ENCODE measurements around the gene NUAK2.

NUAK2 gene

GRCh38 chr1:205271745-205272144 is 49.8 kb downstream of the NUAK2 start:
- ChIA-PET POLR2A (interaction anchor here (0.9 to 1.0 kb wide), 2 partner anchors 42 to 49 kb away, joined by 3 read pairs; no protein-coding TSS in a partner anchor), CTCF (interaction anchor here (1.3 to 11.1 kb wide), 3 partner anchors 55 to 282 kb away, joined by 5 to 235 read pairs (median 10); partner anchors contain the start of gene NUAK2)
- no peak for DNase-seq (ENCODE audit: extremely low spot score)
- no peak for TF ChIP-seq TARDBP (IDR thresholded peaks at IDR 0.05)

- POLR2A ChIA-PET = interaction anchor here (1.0 to 1.3 kb wide), 3 partner anchors 41 to 54 kb away, joined by 3 read pairs; partner anchors contain the start of gene NUAK2
- TF ChIP-seq TARDBP (IDR thresholded peaks at IDR 0.05) = no peak
- no peak for TF ChIP-seq FOXA1 (IDR thresholded peaks at IDR 0.05)
- TF ChIP-seq HDGF (IDR thresholded peaks at IDR 0.05; ENCODE audit: borderline replicate concordance) = no peak
- TF ChIP-seq FOXK2 (IDR thresholded peaks at IDR 0.05) = no peak
- TF ChIP-seq FOXM1 (IDR thresholded peaks at IDR 0.05; ENCODE audit: borderline replicate concordance) = no peak
- TF ChIP-seq LEF1 (IDR thresholded peaks at IDR 0.05; ENCODE audit: borderline replicate concordance) = no peak
- TF ChIP-seq PKNOX1 (IDR thresholded peaks at IDR 0.05) = no peak
- TF ChIP-seq SUZ12 (IDR thresholded peaks at IDR 0.05) = no peak
- no peak for TF ChIP-seq ELF4 (IDR thresholded peaks at IDR 0.05)
- no peak for TF ChIP-seq ARNT (IDR thresholded peaks at IDR 0.05)
- no peak for TF ChIP-seq ZNF384 (IDR thresholded peaks at IDR 0.05)
- no peak for TF ChIP-seq NFRKB (IDR thresholded peaks at IDR 0.05)
- TF ChIP-seq L3MBTL2 (conservative IDR thresholded peaks at IDR 0.05) = no peak
- no peak for TF ChIP-seq SP1 (IDR thresholded peaks at IDR 0.05)
- TF ChIP-seq CTBP1 (IDR thresholded peaks at IDR 0.05; ENCODE audit: borderline replicate concordance) = no peak
- no peak for TF ChIP-seq BHLHE40 (IDR thresholded peaks at IDR 0.05; ENCODE audit: borderline replicate concordance)
- CTCF ChIA-PET = interaction anchor here (1.1 to 11.1 kb wide), 4 partner anchors 15 to 83 kb away, joined by 4 to 235 read pairs (median 8); partner anchors contain the start of gene NUAK2
- DNase-seq (ENCODE audit: extremely low spot score) = no peak
These were observed 50.3 kb downstream of the NUAK2 start for GRCh38 chr1:205271277-205271676.

GRCh38 chr1:205270764-205271163 is 50.8 kb downstream of the NUAK2 start:
- ChIA-PET CTCF (interaction anchor here (1.1 to 11.1 kb wide), 4 partner anchors 15 to 83 kb away, joined by 4 to 235 read pairs (median 8); partner anchors contain the start of gene NUAK2), POLR2A (interaction anchor here (1.0 to 1.3 kb wide), 2 partner anchors 51 to 55 kb away, joined by 3 read pairs; partner anchors contain the start of gene NUAK2)
- no peak for DNase-seq (ENCODE audit: extremely low spot score)
- TF ChIP-seq ELF4 (IDR thresholded peaks at IDR 0.05) = no peak
- TF ChIP-seq BHLHE40 (IDR thresholded peaks at IDR 0.05; ENCODE audit: borderline replicate concordance) = no peak
- TF ChIP-seq LEF1 (IDR thresholded peaks at IDR 0.05; ENCODE audit: borderline replicate concordance) = no peak
- TF ChIP-seq CTBP1 (IDR thresholded peaks at IDR 0.05; ENCODE audit: borderline replicate concordance) = no peak
- TF ChIP-seq NFRKB (IDR thresholded peaks at IDR 0.05) = no peak
- TF ChIP-seq HDGF (IDR thresholded peaks at IDR 0.05; ENCODE audit: borderline replicate concordance) = no peak
- no peak for TF ChIP-seq FOXM1 (IDR thresholded peaks at IDR 0.05; ENCODE audit: borderline replicate concordance)

- POLR2A ChIA-PET = interaction anchor here (1.0 to 1.3 kb wide), 2 partner anchors 51 to 55 kb away, joined by 3 read pairs; partner anchors contain the start of gene NUAK2
These were observed 51.3 kb downstream of the NUAK2 start for GRCh38 chr1:205270271-205270670.

GRCh38 chr1:205269711-205270110 is 51.8 kb downstream of the NUAK2 start:
- no peak for DNase-seq (ENCODE audit: extremely low spot score)
- CTCF ChIA-PET = interaction anchor here (0.6 to 11.1 kb wide), 2 partner anchors 58 to 864 kb away, joined by 3 to 235 read pairs; partner anchors contain the start of gene NUAK2
- TF ChIP-seq NFRKB (IDR thresholded peaks at IDR 0.05) = no peak
- POLR2A ChIA-PET = no interaction called here

More at GRCh38 chr1:205270271-205270670, 51.3 kb downstream of the NUAK2 start:
- DNase-seq (ENCODE audit: extremely low spot score) = no peak
- CTCF ChIA-PET = interaction anchor here (0.6 to 11.1 kb wide), 5 partner anchors 14 to 864 kb away, joined by 3 to 235 read pairs (median 5); partner anchors contain the start of gene NUAK2
- TF ChIP-seq ZNF384 (IDR thresholded peaks at IDR 0.05) (no peak), SP1 (IDR thresholded peaks at IDR 0.05) (no peak), TARDBP (IDR thresholded peaks at IDR 0.05) (no peak), FOXK2 (IDR thresholded peaks at IDR 0.05) (no peak), PKNOX1 (IDR thresholded peaks at IDR 0.05) (no peak), LEF1 (IDR thresholded peaks at IDR 0.05; ENCODE audit: borderline replicate concordance) (no peak), BHLHE40 (IDR thresholded peaks at IDR 0.05; ENCODE audit: borderline replicate concordance) (no peak), HDGF (IDR thresholded peaks at IDR 0.05; ENCODE audit: borderline replicate concordance) (no peak), ARNT (IDR thresholded peaks at IDR 0.05) (no peak), ELF4 (IDR thresholded peaks at IDR 0.05) (no peak), SUZ12 (IDR thresholded peaks at IDR 0.05) (no peak), CTBP1 (IDR thresholded peaks at IDR 0.05; ENCODE audit: borderline replicate concordance) (no peak), FOXA1 (IDR thresholded peaks at IDR 0.05) (no peak), FOXM1 (IDR thresholded peaks at IDR 0.05; ENCODE audit: borderline replicate concordance) (no peak), L3MBTL2 (conservative IDR thresholded peaks at IDR 0.05) (no peak), NFRKB (IDR thresholded peaks at IDR 0.05) (no peak)

GRCh38 chr1:205268846-205269680 is 52.5 kb downstream of the NUAK2 start:
- ChIA-PET CTCF (interaction anchor here (11.1 kb wide), 1 partner anchor 58 kb away, joined by 235 read pairs; the partner anchor contains the start of gene NUAK2), POLR2A (no interaction called here)
- TF ChIP-seq ELF4 (IDR thresholded peaks at IDR 0.05) (no peak), ARNT (IDR thresholded peaks at IDR 0.05) (no peak), L3MBTL2 (conservative IDR thresholded peaks at IDR 0.05) (no peak), FOXA1 (IDR thresholded peaks at IDR 0.05) (no peak), TARDBP (IDR thresholded peaks at IDR 0.05) (no peak), LEF1 (IDR thresholded peaks at IDR 0.05; ENCODE audit: borderline replicate concordance) (no peak), SP1 (IDR thresholded peaks at IDR 0.05) (no peak), FOXK2 (IDR thresholded peaks at IDR 0.05) (no peak), PKNOX1 (IDR thresholded peaks at IDR 0.05) (no peak)
- DNase-seq (ENCODE audit: extremely low spot score) = no peak

Data from HEK293T (cell line).